GM19397 (cell line): ENCODE measurements around the gene FHOD1.

Source experiments
- ATAC-seq: cut with Tn5 transposase; IDR thresholded peaks from one replicate; pipeline ENCODE4 v1.9.1; 2021; ENCODE audit warnings: mild to moderate bottlenecking, moderate library complexity; ENCODE audit not compliant: unreplicated experiment

FHOD1 gene

GRCh38 chr16:67277999-67278772, 30.9 kb upstream of the FHOD1 start:
- no peak for ATAC-seq

GRCh38 chr16:67277294-67277998, 30.2 kb upstream of the FHOD1 start:
- no peak for ATAC-seq

DNA sequence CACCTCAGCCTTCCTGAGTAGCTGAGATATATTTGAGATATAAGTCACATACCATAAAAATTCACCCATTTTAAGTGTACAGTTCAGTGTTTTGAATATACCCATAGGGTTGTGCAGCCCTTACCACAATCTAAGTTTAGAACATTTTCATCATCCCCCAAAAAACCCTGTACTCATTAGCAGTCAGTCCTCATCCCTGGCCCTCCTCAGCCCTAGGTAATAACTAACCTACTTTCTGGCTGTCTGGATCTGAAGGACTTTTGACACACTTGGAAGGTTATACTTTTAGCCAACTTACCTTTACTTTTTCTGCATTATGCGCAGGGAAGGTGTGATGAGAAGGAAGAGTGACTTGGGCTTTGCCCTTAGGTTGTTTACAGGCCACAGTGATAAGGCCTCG, 28.0 kb upstream of the FHOD1 start:
- no peak for ATAC-seq

DNA sequence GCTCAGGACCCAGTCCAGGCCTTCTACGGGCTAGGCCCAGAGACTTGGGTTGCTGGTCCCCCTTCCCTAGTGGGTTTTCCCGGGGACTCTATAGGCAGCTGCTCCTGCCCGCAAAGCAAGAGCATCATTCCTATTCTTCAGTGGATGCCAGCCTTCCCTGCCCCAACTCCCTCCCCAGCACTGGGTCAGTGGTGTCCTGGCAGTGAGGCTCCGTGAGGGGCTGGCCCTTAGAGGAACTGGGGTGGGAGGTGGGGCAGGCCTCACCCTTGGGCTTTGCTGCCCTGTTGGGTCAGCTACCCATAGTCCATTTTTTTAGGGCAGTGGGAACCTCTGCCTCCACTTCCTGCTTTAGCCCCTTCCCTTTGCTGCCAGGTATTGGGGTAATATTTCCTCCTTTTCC, 24.2 kb upstream of the FHOD1 start:
- ATAC-seq, result no peak

- no peak for ATAC-seq
Measured at GRCh38 chr16:67270931-67271338, 23.7 kb upstream of the FHOD1 start.

DNA sequence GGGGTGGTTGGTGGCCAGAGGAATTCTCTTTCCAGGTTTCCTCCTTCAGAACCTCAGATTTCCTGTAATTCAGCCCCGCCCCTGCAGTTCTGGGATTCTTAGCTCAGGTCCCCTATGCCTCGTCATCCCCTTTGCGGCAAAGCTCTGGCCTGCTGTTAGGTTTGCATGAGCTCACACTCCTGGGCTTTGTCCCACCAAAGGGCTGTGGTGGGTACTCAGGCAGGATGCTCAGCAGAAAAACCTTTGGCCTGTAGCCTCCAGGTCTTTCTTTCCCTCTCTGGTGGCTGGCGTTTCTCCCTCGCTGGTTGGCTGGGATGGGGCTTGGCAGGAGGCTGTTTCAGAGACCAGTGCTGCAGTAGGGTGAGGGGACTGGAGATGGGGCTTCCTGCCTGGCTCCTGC, 22.5 kb upstream of the FHOD1 start:
- ATAC-seq, result no peak

DNA sequence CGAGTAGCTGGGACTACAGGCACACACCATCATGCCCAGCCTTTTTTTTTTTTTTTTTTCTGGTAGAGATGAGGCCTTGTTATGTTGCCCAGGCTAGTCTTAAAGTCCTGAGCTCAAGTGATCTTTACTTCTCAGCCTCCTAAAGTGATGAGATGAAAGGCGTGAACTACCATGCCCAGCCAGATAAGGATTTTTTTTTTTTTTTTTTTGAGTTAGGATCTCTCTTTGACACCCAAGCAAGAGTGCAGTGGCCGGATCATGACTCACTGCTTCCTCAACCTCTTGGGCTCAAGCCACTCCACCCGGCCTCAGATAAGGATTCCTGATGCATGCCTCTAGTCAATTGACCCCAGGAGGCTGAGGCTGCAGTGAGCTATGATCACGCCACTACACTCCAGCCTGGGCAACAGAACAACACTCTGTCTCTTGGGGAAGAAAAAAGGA, 20.9 kb upstream of the FHOD1 start:
- ATAC-seq, result no peak

DNA sequence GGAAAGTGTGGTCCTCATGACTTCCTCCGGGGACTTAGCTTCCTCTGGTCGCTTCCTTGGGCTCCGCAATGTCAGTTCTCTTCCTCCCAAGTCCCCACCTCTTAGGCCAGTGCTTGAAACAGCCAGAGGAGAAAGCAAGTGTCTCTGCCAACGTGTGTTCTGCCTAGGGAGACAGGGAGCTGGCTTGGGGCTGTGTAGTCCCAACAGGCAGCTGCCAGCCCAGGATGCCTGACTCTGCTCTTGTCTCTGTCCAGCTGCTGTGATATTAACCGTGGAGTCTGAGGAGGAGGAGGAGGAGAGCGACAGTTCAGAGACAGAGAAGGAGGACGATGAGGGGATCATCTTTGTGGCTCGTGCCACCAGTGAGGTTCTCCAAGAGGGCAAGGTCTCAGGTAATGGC, 18.6 kb upstream of the FHOD1 start:
- no peak for ATAC-seq

GRCh38 chr16:67264866-67265265, 17.6 kb upstream of the FHOD1 start:
- ATAC-seq, result no peak

GRCh38 chr16:67264277-67264676, 17.0 kb upstream of the FHOD1 start:
- ATAC-seq, result no peak

GRCh38 chr16:67263201-67263600, 15.9 kb upstream of the FHOD1 start:
- ATAC-seq, result no peak

GRCh38 chr16:67260426-67261063, 13.3 kb upstream of the FHOD1 start:
- ATAC-seq, result no peak

- no peak for ATAC-seq
Measured at GRCh38 chr16:67259705-67260104, 12.4 kb upstream of the FHOD1 start.

- ATAC-seq, result no peak
Measured at GRCh38 chr16:67258161-67258835, 11.0 kb upstream of the FHOD1 start.

DNA sequence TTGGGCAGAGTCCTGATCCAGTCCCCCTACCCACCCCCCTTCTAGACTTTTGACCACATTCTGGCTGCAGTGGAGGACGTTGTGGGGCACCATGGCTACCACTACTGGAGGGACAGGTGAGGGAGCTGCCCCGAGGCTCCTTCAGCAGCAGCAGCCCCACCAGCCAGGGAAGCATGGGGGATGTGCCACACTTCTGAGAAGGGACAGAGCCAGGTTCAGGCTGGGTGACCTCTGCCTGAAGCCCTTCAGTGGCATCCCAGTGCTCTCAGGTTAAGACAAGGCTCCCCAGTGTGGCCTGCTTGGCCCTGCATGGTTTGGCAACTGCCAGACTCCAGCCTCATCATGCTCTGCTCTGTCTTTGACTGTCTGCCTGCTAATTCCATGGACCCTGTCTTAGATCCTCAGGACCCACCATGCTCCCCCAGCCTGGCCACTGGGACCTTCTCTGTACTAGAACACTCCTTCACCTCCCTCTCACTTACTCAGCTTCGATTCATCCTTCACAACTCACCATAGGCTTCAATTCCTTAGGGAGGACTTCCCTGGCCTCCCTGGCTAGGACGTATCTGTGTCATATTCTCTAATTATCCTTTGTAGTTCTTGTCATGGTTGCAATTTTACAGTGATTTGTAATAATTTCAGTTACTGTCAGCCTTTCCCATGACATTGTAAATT, 10.3 kb upstream of the FHOD1 start:
- ATAC-seq, result no peak

- no peak for ATAC-seq
Measured at GRCh38 chr16:67256701-67257230, 9.5 kb upstream of the FHOD1 start.

DNA sequence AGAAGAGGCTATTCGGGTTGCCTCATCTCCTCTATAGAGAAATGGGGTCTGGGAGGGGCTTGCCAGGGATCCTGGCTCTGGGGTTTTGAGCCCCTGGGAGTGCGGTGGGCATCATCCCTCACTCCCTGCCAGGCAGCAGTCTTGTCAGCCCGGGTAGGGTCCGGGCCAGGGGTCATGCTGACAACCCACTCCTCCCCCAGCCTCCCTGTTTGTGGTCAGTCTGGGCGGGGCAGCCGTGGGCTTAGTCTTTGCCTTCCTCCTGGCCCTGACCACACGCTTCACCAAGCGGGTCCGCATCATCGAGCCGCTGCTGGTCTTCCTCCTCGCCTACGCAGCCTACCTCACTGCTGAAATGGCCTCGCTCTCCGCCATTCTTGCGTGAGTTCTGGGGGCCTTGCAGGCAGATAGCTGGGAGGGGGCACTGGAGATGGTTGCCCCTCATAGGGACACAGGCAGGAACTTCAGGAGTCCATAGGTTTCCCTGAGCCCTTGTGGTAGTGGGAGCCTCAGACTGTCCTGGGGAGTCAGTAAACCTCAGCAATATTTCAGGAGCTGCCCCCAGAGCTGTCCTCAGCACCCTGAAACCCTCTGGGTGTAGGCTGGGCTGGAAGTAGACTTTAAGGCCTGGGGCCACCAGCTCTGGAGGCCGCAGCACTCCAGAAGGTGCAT, 8.4 kb upstream of the FHOD1 start:
- no peak for ATAC-seq

GRCh38 chr16:67254801-67255552, 7.7 kb upstream of the FHOD1 start:
- no peak for ATAC-seq
